ENCODE results near the gene CD93.

The CD93 gene

DNA sequence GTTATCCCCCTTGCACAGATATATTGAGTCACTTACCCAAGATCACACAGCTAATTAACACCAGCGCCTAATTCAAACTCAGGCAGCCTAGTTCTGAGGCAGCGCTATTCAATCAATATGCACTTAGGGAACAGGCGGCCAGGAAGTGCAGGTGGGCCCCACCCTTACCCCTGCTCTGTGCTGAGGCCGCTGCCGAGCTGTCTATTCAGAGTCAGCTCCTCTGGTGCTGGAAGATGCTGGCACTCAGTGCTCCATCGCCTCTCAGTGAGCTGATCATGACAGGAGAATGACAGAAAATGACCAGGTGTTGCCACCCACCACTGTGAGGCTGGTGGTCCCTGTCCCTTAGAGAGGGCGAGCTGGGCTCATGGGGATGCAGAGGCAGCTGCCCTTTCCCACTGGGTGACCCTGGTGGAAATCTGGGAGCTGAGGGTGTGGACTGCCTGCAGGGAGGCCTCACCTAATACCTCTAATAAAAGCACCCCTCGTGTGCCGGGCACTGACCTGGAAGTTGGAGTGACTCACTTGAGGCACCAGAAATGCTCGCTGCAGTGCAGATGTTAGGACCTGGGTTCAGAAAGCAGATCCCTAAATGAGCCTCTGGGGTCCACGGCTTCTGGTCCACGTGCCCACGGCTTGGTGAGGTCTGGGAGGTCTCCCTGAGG lies 42.5 kb upstream of the CD93 start:
- TF ChIP-seq POU2F2 (IDR thresholded peaks at IDR 0.05; ENCODE audit: low read depth, low read length), result no peak
- no peak for TF ChIP-seq SPI1 (IDR thresholded peaks at IDR 0.05; ENCODE audit: low read depth, low read length)
- no peak for TF ChIP-seq POLR2AphosphoS5 (IDR thresholded peaks at IDR 0.05; ENCODE audit: low read depth, low read length)
- no peak for TF ChIP-seq TAF1 (IDR thresholded peaks at IDR 0.05; ENCODE audit: low read depth, low read length)
- TF ChIP-seq POLR2A (IDR thresholded peaks at IDR 0.05; ENCODE audit: low read depth, low read length), result no peak
- TF ChIP-seq PAX5 (IDR thresholded peaks at IDR 0.05; ENCODE audit: insufficient read depth, low read length, severe bottlenecking), result no peak
- DNase-seq (ENCODE audit: insufficient read length, low spot score) (no peak), FAIRE-seq (no peak)

GRCh38 chr20:23127506-23128279 lies 41.6 kb upstream of the CD93 start:
- DNase-seq (ENCODE audit: insufficient read length, low spot score) (no peak), FAIRE-seq (no peak)
- TF ChIP-seq SPI1 (IDR thresholded peaks at IDR 0.05; ENCODE audit: low read depth, low read length) (no peak), POLR2A (IDR thresholded peaks at IDR 0.05; ENCODE audit: low read depth, low read length) (no peak), TAF1 (IDR thresholded peaks at IDR 0.05; ENCODE audit: low read depth, low read length) (no peak), POU2F2 (IDR thresholded peaks at IDR 0.05; ENCODE audit: low read depth, low read length) (no peak), PAX5 (IDR thresholded peaks at IDR 0.05; ENCODE audit: insufficient read depth, low read length, severe bottlenecking) (no peak), POLR2AphosphoS5 (IDR thresholded peaks at IDR 0.05; ENCODE audit: low read depth, low read length) (no peak)

- no peak for DNase-seq (ENCODE audit: insufficient read length, low spot score)
- FAIRE-seq, result no peak
- TF ChIP-seq POLR2AphosphoS5 (IDR thresholded peaks at IDR 0.05; ENCODE audit: low read depth, low read length), result no peak
- TF ChIP-seq POLR2A (IDR thresholded peaks at IDR 0.05; ENCODE audit: low read depth, low read length), result no peak
- no peak for TF ChIP-seq TAF1 (IDR thresholded peaks at IDR 0.05; ENCODE audit: low read depth, low read length)
- TF ChIP-seq SPI1 (IDR thresholded peaks at IDR 0.05; ENCODE audit: low read depth, low read length), result no peak
- TF ChIP-seq POU2F2 (IDR thresholded peaks at IDR 0.05; ENCODE audit: low read depth, low read length), result no peak
- no peak for TF ChIP-seq PAX5 (IDR thresholded peaks at IDR 0.05; ENCODE audit: insufficient read depth, low read length, severe bottlenecking)
Observed at GRCh38 chr20:23126281-23127061, 40.3 kb upstream of the CD93 start.

GRCh38 chr20:23125625-23126191 lies 39.6 kb upstream of the CD93 start:
- TF ChIP-seq POU2F2 (IDR thresholded peaks at IDR 0.05; ENCODE audit: low read depth, low read length) (no peak), SPI1 (IDR thresholded peaks at IDR 0.05; ENCODE audit: low read depth, low read length) (0 out of 2 replicates have a peak, but pooled peaks have one; percentile 26), POLR2A (IDR thresholded peaks at IDR 0.05; ENCODE audit: low read depth, low read length) (no peak), POLR2AphosphoS5 (IDR thresholded peaks at IDR 0.05; ENCODE audit: low read depth, low read length) (no peak), PAX5 (IDR thresholded peaks at IDR 0.05; ENCODE audit: insufficient read depth, low read length, severe bottlenecking) (no peak)
- no peak for FAIRE-seq
- DNase-seq (ENCODE audit: insufficient read length, low spot score), result no peak

DNA sequence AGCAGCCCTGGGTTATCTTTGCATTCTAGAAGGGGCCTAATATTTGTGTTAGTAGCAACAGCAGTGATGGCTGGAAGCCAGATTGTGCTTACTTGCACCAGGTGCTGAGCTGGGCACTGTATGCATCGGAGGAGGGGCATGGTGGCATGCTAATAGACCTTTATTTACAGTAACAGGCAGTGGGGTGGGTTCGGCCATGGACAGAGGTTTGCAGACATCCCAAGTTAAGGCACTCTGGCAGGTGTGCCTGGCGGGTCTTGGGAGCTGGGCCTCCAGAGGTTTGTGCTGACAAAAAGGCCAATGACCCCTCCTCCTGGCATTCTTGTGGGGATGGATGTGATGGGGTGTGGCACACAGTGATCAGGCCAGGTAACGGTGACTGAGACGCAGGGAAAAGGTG lies 39.0 kb upstream of the CD93 start:
- no peak for FAIRE-seq
- DNase-seq (ENCODE audit: insufficient read length, low spot score), result no peak

GRCh38 chr20:23123886-23124285 lies 37.8 kb upstream of the CD93 start:
- no peak for TF ChIP-seq SPI1 (IDR thresholded peaks at IDR 0.05; ENCODE audit: low read depth, low read length)
- no peak for TF ChIP-seq POLR2AphosphoS5 (IDR thresholded peaks at IDR 0.05; ENCODE audit: low read depth, low read length)
- TF ChIP-seq POU2F2 (IDR thresholded peaks at IDR 0.05; ENCODE audit: low read depth, low read length), result no peak
- TF ChIP-seq PAX5 (IDR thresholded peaks at IDR 0.05; ENCODE audit: insufficient read depth, low read length, severe bottlenecking), result no peak
- TF ChIP-seq POLR2A (IDR thresholded peaks at IDR 0.05; ENCODE audit: low read depth, low read length), result no peak
- TF ChIP-seq TAF1 (IDR thresholded peaks at IDR 0.05; ENCODE audit: low read depth, low read length), result no peak
- DNase-seq (ENCODE audit: insufficient read length, low spot score) (no peak), FAIRE-seq (no peak)

More for the DNA sequence above, 39.0 kb upstream of the CD93 start:
- TF ChIP-seq PAX5 (IDR thresholded peaks at IDR 0.05; ENCODE audit: insufficient read depth, low read length, severe bottlenecking) (no peak), TAF1 (IDR thresholded peaks at IDR 0.05; ENCODE audit: low read depth, low read length) (no peak), POLR2A (IDR thresholded peaks at IDR 0.05; ENCODE audit: low read depth, low read length) (no peak), POLR2AphosphoS5 (IDR thresholded peaks at IDR 0.05; ENCODE audit: low read depth, low read length) (no peak), POU2F2 (IDR thresholded peaks at IDR 0.05; ENCODE audit: low read depth, low read length) (no peak), SPI1 (IDR thresholded peaks at IDR 0.05; ENCODE audit: low read depth, low read length) (no peak)

- DNase-seq (ENCODE audit: insufficient read length, low spot score) (no peak), FAIRE-seq (no peak)
- TF ChIP-seq POLR2A (IDR thresholded peaks at IDR 0.05; ENCODE audit: low read depth, low read length) (no peak), SPI1 (IDR thresholded peaks at IDR 0.05; ENCODE audit: low read depth, low read length) (no peak), POLR2AphosphoS5 (IDR thresholded peaks at IDR 0.05; ENCODE audit: low read depth, low read length) (no peak), POU2F2 (IDR thresholded peaks at IDR 0.05; ENCODE audit: low read depth, low read length) (no peak)
Observed at GRCh38 chr20:23122796-23123655, 36.9 kb upstream of the CD93 start.

DNA sequence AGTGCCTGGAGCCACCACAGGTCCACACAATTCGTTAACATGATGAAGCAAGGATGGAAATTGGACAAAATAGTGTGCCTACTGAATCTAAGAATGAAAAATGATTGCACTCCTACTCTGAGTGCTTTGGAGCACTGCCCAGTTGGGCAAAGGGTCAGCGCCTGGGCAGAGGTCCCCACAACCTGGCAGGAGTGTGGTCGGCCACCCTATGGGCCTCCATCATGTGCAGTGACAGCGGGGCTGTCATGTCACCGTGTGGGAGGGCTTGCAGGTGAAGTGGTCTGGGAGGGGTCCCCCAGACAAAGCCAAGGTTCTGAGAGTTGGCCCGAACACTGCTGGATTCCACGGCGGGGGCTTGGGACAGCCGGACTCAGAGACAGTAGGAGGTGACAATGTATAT lies 36.2 kb upstream of the CD93 start:
- TF ChIP-seq POLR2AphosphoS5 (IDR thresholded peaks at IDR 0.05; ENCODE audit: low read depth, low read length) (no peak), POLR2A (IDR thresholded peaks at IDR 0.05; ENCODE audit: low read depth, low read length) (no peak)
- DNase-seq (ENCODE audit: insufficient read length, low spot score) (no peak), FAIRE-seq (no peak)
